ENCODE measurements around the gene ACSS1.

- TF ChIP-seq, protein P1, sequence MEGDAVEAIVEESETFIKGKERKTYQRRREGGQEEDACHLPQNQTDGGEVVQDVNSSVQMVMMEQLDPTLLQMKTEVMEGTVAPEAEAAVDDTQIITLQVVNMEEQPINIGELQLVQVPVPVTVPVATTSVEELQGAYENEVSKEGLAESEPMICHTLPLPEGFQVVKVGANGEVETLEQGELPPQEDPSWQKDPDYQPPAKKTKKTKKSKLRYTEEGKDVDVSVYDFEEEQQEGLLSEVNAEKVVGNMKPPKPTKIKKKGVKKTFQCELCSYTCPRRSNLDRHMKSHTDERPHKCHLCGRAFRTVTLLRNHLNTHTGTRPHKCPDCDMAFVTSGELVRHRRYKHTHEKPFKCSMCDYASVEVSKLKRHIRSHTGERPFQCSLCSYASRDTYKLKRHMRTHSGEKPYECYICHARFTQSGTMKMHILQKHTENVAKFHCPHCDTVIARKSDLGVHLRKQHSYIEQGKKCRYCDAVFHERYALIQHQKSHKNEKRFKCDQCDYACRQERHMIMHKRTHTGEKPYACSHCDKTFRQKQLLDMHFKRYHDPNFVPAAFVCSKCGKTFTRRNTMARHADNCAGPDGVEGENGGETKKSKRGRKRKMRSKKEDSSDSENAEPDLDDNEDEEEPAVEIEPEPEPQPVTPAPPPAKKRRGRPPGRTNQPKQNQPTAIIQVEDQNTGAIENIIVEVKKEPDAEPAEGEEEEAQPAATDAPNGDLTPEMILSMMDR (IDR thresholded peaks at IDR 0.05; ENCODE audit: low read depth, low read length, poor library complexity, severe bottlenecking): no peak
- TF ChIP-seq EZH2phosphoT487 (IDR thresholded peaks at IDR 0.05; ENCODE audit: borderline replicate concordance, low read length): no peak
Observed at GRCh38 chr20:24990810-24991252, 67.1 kb downstream of the ACSS1 start.

Measured in DOHH2 (cell line).